Pancreas (tissue), 10 donors: ENCODE measurements around the gene LYPD6B. TPM values are rescaled to one million over a fixed set of nuclear protein-coding genes. Genes with fewer than 3 reads are reported as not detected.

Experiments used
- ATAC-seq, 4 donors: fragments of 200-7000 bp; cut with Tn5 transposase; one replicate each; pipeline versions ENCODE4 v1.8.0 to v1.9.1; 2020; ENCODE audit warnings: mild to moderate bottlenecking in 4 of 4, moderate library complexity in 4 of 4
- DNase-seq, 6 donors: peaks; one replicate each; pipeline ENCODE4 v3.0.0-alpha.2; 2020
- FAIRE-seq: peaks from 2 replicates; lab custom pipeline; 2012; peaks lifted over from hg19 to GRCh38; lab: Jason Lieb, UNC
- H3K27ac ChIP-seq, 4 donors: fragments of 200-600 bp; sonication (generic); 1 replicate in 3 of 4; 2 replicates in 1 of 4; pipeline versions ENCODE4 v1.5.0 to v1.8.0; 2020
- H3K27me3 ChIP-seq, 4 donors: fragments of 200-600 bp; one replicate each; pipeline ENCODE4 v1.8.0; 2021
- H3K36me3 ChIP-seq, 3 donors: fragments of 200-600 bp; sonication (generic) in 1 of 3; one replicate each; pipeline versions ENCODE4 v1.5.0 to v1.8.0; 2020 to 2021
- H3K4me1 ChIP-seq, 3 donors: fragments of 200-600 bp; one replicate each; pipeline ENCODE4 v1.8.0; 2021
- H3K4me3 ChIP-seq, 4 donors: fragments of 200-600 bp; sonication (generic) in 2 of 4; one replicate each; pipeline versions ENCODE4 v1.5.0 to v1.8.0; 2020 to 2021
- H3K9me3 ChIP-seq, 4 donors: fragments of 200-600 bp; one replicate each; pipeline ENCODE4 v1.8.0; 2021
- CTCF ChIP-seq, 4 donors: fragments of 200-600 bp; sonication (generic) in 3 of 4; IDR thresholded peaks; one replicate each; pipeline versions ENCODE4 v1.5.0 to v1.8.0; 2021; ENCODE audit warnings: antibody characterized with exemption in 4 of 4
- WGBS, 2 donors: extraction: QIAGEN DNeasy Blood & Tissue Kit; methylation state at CpG; one replicate each; pipeline ENCODE4 v1.1.7; 2013; 5-methylcytosine and 5-hydroxymethylcytosine counted together
- intact Hi-C, 3 donors: fragments of 100-400 bp; cut with DNase I; formaldehyde crosslinking; loops; one replicate each; pipeline versions ENCODE4 v1.11.1 to v1.14.2; 2022
- polyA plus RNA-seq, 2 donors: library from polyadenylated mRNA; stranded (reverse); fragments of 200-250 nt; gene quantifications; one replicate each; pipeline ENCODE4 v1.2.3, GENCODE V29; 2013
- total RNA-seq, 6 donors: library from RNA; stranded (reverse); fragmentation: NEBNext Ultra II Directional in 4 of 6; extraction: Animal tissue kit (Norgen Biotek cat#: 25700) in 4 of 6; gene quantifications; one replicate each; pipeline versions ENCODE4 v1.2.1 to v1.2.4, GENCODE V29; 2021 to 2023
- donor health status: healthy with polysubstance abuse.
- donor health status: DM: no; HTN: no; CAD: no; lungs with moderate emphysema.
- donor health status: DM: no; HTN: no; CAD: no.
- donor health status: control.
- donor health status: control.
- donor health status: Bipolar disorder and iron deficiency.
- donor health status: DM: yes; HTN: yes; CAD: no.
- donor health status: DM: no; HTN: no; CAD: no.
- donor health status: DM: no; HTN: no; CAD: no.
- donor health status: DM: yes; HTN: yes; CAD: no.

Gene LYPD6B
- total and polyA plus RNA-seq, 8 donors: 3.0 to 8.1 (median 4.6) TPM

DNA sequence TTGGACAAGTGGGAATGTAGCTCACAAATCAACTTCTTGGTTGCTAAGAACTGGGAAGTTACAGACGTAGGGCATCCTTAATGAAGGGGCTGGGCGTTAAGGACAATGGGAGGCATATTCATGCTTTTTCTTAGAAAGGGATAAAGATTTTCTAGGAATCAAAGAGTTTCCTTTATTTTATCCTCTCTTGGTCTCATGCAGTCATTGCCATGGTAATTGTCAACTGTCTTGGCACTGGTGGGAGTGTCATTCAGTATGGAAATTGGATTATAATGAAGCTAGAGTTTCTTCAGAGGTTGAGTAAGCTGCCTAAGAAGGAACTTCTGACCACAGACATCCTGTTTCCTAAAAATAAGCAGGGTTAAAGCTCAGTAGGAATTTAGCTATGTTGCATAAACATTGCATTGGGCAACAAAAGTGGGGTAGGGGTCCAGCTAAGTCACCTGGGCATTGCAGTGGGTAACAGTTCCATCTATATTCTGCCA is 114.0 kb downstream of the LYPD6B start:
- no peak for TF ChIP-seq CTCF (IDR thresholded peaks at IDR 0.05)
- Histone ChIP-seq H3K4me1 (no peaks in the 10 kb centered on the region), H3K9me3 (no peaks in the 10 kb centered on the region), H3K4me3 (no peak overlapping the region), H3K36me3 (no peaks in the 10 kb centered on the region), H3K27me3 (no peaks in the 10 kb centered on the region), H3K27ac (no peak overlapping the region)
- ATAC-seq (no peak), DNase-seq (no peak), FAIRE-seq (no peak)
- 40 to 50% methylated on average over 2 of the region's 2 CpGs for WGBS, 2 donors
- intact Hi-C loops: no loop called here

DNA sequence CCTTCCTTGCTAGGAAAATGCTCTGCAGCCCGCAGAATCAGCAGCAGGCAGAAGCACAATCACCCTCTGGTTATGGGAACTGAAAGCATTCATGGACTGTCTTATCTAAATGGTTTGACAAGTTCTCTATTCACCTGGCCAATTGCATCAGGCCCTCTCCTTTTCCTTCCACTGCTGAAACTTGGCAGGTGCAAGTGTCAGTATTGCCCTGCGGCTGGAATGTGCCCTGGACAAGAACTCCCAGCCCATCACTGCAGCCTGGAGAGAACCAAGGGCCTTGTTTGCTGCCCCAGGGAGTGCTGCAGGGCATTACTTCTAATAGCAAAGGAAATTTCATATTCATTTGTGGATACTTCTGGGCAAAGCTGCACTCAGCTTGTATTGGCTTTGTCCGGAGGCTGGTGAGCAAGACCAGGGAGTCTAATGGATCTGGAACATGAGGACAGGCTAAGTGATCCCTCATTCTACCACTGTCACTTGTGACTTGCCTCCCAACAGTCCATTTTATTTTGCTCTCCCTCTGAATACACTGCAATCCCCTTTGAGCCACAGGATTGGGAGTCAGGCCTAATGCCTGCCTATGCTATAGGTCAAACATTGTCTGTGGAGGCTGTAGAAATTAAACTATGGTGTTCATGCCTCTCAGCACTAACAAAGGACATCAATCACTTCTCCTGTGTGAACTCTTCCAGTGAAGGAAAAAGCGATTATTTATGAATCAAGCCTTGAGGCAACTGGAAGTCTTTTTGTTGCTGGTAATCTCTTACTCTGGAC is 116.9 kb downstream of the LYPD6B start:
- no peaks in the 10 kb centered on the region for H3K9me3 ChIP-seq
- H3K36me3 ChIP-seq: no peaks in the 10 kb centered on the region
- no peak for TF ChIP-seq CTCF (IDR thresholded peaks at IDR 0.05)
- intact Hi-C loops: no loop called here
- H3K27me3 ChIP-seq: no peaks in the 10 kb centered on the region
- FAIRE-seq (no peak), ATAC-seq (peak; percentile 55 to 94 (median 65)), DNase-seq (peak in 2 of 6 donors; percentile 18 to 28)
- no peak overlapping the region for H3K4me3 ChIP-seq
- WGBS, 2 donors: 57 to 60% methylated on average over 4 of the region's 4 CpGs
- no peaks in the 10 kb centered on the region for H3K4me1 ChIP-seq
- H3K27ac ChIP-seq: no peak overlapping the region

GRCh38 chr2:149155988-149156387 is 117.5 kb downstream of the LYPD6B start:
- Histone ChIP-seq H3K36me3 (no peaks in the 10 kb centered on the region), H3K27me3 (no peaks in the 10 kb centered on the region), H3K4me1 (no peaks in the 10 kb centered on the region), H3K9me3 (no peaks in the 10 kb centered on the region), H3K27ac (no peak overlapping the region), H3K4me3 (no peak overlapping the region)
- intact Hi-C loops: no loop called here
- FAIRE-seq (no peak), DNase-seq (no peak), ATAC-seq (no peak)
- no peak for TF ChIP-seq CTCF (IDR thresholded peaks at IDR 0.05)
- WGBS, 2 donors: 94 to 95% methylated on average over 2 of the region's 2 CpGs

- Histone ChIP-seq H3K4me1 (no peaks in the 10 kb centered on the region), H3K27ac (no peak overlapping the region), H3K27me3 (no peaks in the 10 kb centered on the region), H3K9me3 (no peaks in the 10 kb centered on the region), H3K4me3 (no peak overlapping the region), H3K36me3 (no peaks in the 10 kb centered on the region)
- FAIRE-seq: no peak
- WGBS, 2 donors: 78 to 79% methylated on average over 8 of the region's 8 CpGs
- no peak for ATAC-seq
- TF ChIP-seq CTCF (IDR thresholded peaks at IDR 0.05): no peak
- DNase-seq: no peak
- intact Hi-C loops: no loop called here
These were observed 118.7 kb downstream of the LYPD6B start for GRCh38 chr2:149156971-149157740.
